ENCODE results near the gene SRSF4. TPM values are rescaled to one million over a fixed set of nuclear protein-coding genes. Genes with fewer than 3 reads are reported as not detected.
"Not testable (repeated sequence)": the region's sequence is repeated elsewhere in the genome, so short reads cannot be mapped to it uniquely, and the experiment has no call there.

SRSF4 gene
- total and polyA plus RNA-seq, 4 donors: 56.7 to 69.3 (median 67.7) TPM

- Histone ChIP-seq H3K4me3 (no peak overlapping the region), H3K36me3 (ENCODE audit: control insufficient read depth in 4 of 4, insufficient read depth in 4 of 4, low read length in 4 of 4) (peaks cover 0 to 35% (median 5%) of the 10 kb centered on the region in 4 donors), H3K27me3 (ENCODE audit: control insufficient read depth in 3 of 3, insufficient read depth in 3 of 3, low read length in 2 of 3) (no peaks in the 10 kb centered on the region), H3K4me1 (ENCODE audit: control insufficient read depth in 5 of 5, insufficient read depth in 5 of 5, low read length in 5 of 5) (no peaks in the 10 kb centered on the region), H3K9ac (ENCODE audit: insufficient read depth in 1 of 2, low read length in 2 of 2) (no peak overlapping the region), H3K9me3 (ENCODE audit: control insufficient read depth in 4 of 4, insufficient read depth in 3 of 4, low read length in 3 of 4) (no peaks in the 10 kb centered on the region), H3K27ac (ENCODE audit: low read depth in 1 of 2, low read length in 1 of 2) (no peak overlapping the region)
- DNase-seq (no peak), ATAC-seq (ENCODE audit: insufficient read depth, low FRiP score) (no peak)
- 91 to 93% methylated on average over 7 of the region's 7 CpGs for WGBS, 2 donors
- TF ChIP-seq CTCF (IDR thresholded peaks at IDR 0.05; ENCODE audit: control extremely low read depth, extremely low read depth): no peak
Measured at GRCh38 chr1:29112705-29113412, 68.8 kb downstream of the SRSF4 start.

- WGBS, 2 donors: 94 to 96% methylated on average over 6 of the region's 6 CpGs
- not testable (repeated sequence) for DNase-seq
Measured at GRCh38 chr1:29108041-29108440, 73.7 kb downstream of the SRSF4 start.

GRCh38 chr1:29105822-29106221 lies 75.9 kb downstream of the SRSF4 start:
- DNase-seq: no peak
- Histone ChIP-seq H3K36me3 (ENCODE audit: control insufficient read depth in 4 of 4, insufficient read depth in 4 of 4, low read length in 4 of 4) (peaks cover 0 to 11% (median 3%) of the 10 kb centered on the region in 4 donors), H3K27me3 (ENCODE audit: control insufficient read depth in 3 of 3, insufficient read depth in 3 of 3, low read length in 2 of 3) (no peaks in the 10 kb centered on the region), H3K9me3 (ENCODE audit: control insufficient read depth in 4 of 4, insufficient read depth in 3 of 4, low read length in 3 of 4) (no peaks in the 10 kb centered on the region), H3K27ac (ENCODE audit: low read depth in 1 of 2, low read length in 1 of 2) (no peak overlapping the region), H3K9ac (ENCODE audit: insufficient read depth in 1 of 2, low read length in 2 of 2) (no peak overlapping the region), H3K4me3 (no peak overlapping the region), H3K4me1 (ENCODE audit: control insufficient read depth in 5 of 5, insufficient read depth in 5 of 5, low read length in 5 of 5) (no peaks in the 10 kb centered on the region)
- ATAC-seq (ENCODE audit: insufficient read depth, low FRiP score): no peak
- 78 to 88% methylated on average over 6 of the region's 6 CpGs for WGBS, 2 donors
- no peak for TF ChIP-seq CTCF (IDR thresholded peaks at IDR 0.05; ENCODE audit: control extremely low read depth, extremely low read depth)

More at GRCh38 chr1:29108041-29108440, 73.7 kb downstream of the SRSF4 start:
- not testable (repeated sequence) for H3K27ac ChIP-seq (ENCODE audit: low read depth in 1 of 2, low read length in 1 of 2); H3K9me3 ChIP-seq (ENCODE audit: control insufficient read depth in 4 of 4, insufficient read depth in 3 of 4, low read length in 3 of 4); H3K27me3 ChIP-seq (ENCODE audit: control insufficient read depth in 3 of 3, insufficient read depth in 3 of 3, low read length in 2 of 3); H3K9ac ChIP-seq (ENCODE audit: insufficient read depth in 1 of 2, low read length in 2 of 2); H3K4me3 ChIP-seq; ATAC-seq (ENCODE audit: insufficient read depth, low FRiP score); H3K4me1 ChIP-seq (ENCODE audit: control insufficient read depth in 5 of 5, insufficient read depth in 5 of 5, low read length in 5 of 5)
- peaks cover 0 to 11% (median 3%) of the 10 kb centered on the region in 4 donors for H3K36me3 ChIP-seq (ENCODE audit: control insufficient read depth in 4 of 4, insufficient read depth in 4 of 4, low read length in 4 of 4)

- no peaks in the 10 kb centered on the region for H3K27me3 ChIP-seq (ENCODE audit: control insufficient read depth in 3 of 3, insufficient read depth in 3 of 3, low read length in 2 of 3)
- H3K9ac ChIP-seq (ENCODE audit: insufficient read depth in 1 of 2, low read length in 2 of 2): no peak overlapping the region
- no peak overlapping the region for H3K4me3 ChIP-seq
- H3K4me1 ChIP-seq (ENCODE audit: control insufficient read depth in 5 of 5, insufficient read depth in 5 of 5, low read length in 5 of 5): peaks cover 0 to 19% (median 0%) of the 10 kb centered on the region in 5 donors
- no peaks in the 10 kb centered on the region for H3K9me3 ChIP-seq (ENCODE audit: control insufficient read depth in 4 of 4, insufficient read depth in 3 of 4, low read length in 3 of 4)
- ATAC-seq (ENCODE audit: insufficient read depth, low FRiP score) (no peak), DNase-seq (no peak)
- no peak overlapping the region for H3K27ac ChIP-seq (ENCODE audit: low read depth in 1 of 2, low read length in 1 of 2)
- WGBS, 2 donors: 96 to 100% methylated on average over 1 of the region's 1 CpG
- TF ChIP-seq CTCF (IDR thresholded peaks at IDR 0.05; ENCODE audit: control extremely low read depth, extremely low read depth): no peak
- H3K36me3 ChIP-seq (ENCODE audit: control insufficient read depth in 4 of 4, insufficient read depth in 4 of 4, low read length in 4 of 4): peaks cover 0 to 17% (median 4%) of the 10 kb centered on the region in 4 donors
Measured at GRCh38 chr1:29100487-29100886, 81.2 kb downstream of the SRSF4 start.
